ENCODE measurements around the gene MACROD2. TPM values are rescaled to one million over a fixed set of nuclear protein-coding genes. Genes with fewer than 3 reads are reported as not detected.

The MACROD2 gene
- total RNA-seq, 1 donor from 2014 or later = 1.6 TPM

DNA sequence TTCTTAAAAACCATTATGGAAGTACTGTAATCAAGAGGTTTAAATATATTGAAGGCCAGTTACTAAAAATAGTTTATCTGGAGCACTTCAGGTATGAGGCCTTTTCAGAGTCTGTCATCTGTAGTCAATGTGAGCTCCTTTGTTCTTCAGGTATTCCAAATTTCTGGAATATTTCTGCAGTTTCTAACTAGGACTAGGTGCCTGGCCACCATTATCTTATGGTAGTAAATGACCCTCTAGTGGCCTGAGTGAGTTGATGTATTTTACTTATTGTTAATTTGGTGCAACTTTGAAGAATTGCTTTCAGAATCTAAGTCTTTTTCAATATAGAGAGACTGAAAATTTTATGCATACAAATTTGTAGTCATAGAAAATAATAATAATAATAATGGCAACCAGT, 437.3 kb downstream of the MACROD2 start:
- DNase-seq (ENCODE audit: low read depth) = no peak
- TF ChIP-seq, protein P1, sequence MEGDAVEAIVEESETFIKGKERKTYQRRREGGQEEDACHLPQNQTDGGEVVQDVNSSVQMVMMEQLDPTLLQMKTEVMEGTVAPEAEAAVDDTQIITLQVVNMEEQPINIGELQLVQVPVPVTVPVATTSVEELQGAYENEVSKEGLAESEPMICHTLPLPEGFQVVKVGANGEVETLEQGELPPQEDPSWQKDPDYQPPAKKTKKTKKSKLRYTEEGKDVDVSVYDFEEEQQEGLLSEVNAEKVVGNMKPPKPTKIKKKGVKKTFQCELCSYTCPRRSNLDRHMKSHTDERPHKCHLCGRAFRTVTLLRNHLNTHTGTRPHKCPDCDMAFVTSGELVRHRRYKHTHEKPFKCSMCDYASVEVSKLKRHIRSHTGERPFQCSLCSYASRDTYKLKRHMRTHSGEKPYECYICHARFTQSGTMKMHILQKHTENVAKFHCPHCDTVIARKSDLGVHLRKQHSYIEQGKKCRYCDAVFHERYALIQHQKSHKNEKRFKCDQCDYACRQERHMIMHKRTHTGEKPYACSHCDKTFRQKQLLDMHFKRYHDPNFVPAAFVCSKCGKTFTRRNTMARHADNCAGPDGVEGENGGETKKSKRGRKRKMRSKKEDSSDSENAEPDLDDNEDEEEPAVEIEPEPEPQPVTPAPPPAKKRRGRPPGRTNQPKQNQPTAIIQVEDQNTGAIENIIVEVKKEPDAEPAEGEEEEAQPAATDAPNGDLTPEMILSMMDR (IDR thresholded peaks at IDR 0.05; ENCODE audit: insufficient read depth, low read length, severe bottlenecking) = no peak
- Histone ChIP-seq H3K27me3 (ENCODE audit: control insufficient read depth, insufficient read depth, low read length) (no peaks in the 10 kb centered on the region), H3K36me3 (ENCODE audit: control insufficient read depth, insufficient read depth, low read length) (no peaks in the 10 kb centered on the region), H3K4me3 (ENCODE audit: low read depth, low read length) (no peak overlapping the region)
- FAIRE-seq = no peak

GRCh38 chr20:14434384-14435136, 439.2 kb downstream of the MACROD2 start:
- TF ChIP-seq, protein P1 (IDR thresholded peaks at IDR 0.05; ENCODE audit: insufficient read depth, low read length, severe bottlenecking) = no peak
- no peak overlapping the region for H3K4me3 ChIP-seq (ENCODE audit: low read depth, low read length)
- peak; percentile 36 for FAIRE-seq
- DNase-seq (ENCODE audit: low read depth) = peak; percentile 98
- H3K36me3 ChIP-seq (ENCODE audit: control insufficient read depth, insufficient read depth, low read length) = no peaks in the 10 kb centered on the region
- H3K27me3 ChIP-seq (ENCODE audit: control insufficient read depth, insufficient read depth, low read length) = no peaks in the 10 kb centered on the region

DNA sequence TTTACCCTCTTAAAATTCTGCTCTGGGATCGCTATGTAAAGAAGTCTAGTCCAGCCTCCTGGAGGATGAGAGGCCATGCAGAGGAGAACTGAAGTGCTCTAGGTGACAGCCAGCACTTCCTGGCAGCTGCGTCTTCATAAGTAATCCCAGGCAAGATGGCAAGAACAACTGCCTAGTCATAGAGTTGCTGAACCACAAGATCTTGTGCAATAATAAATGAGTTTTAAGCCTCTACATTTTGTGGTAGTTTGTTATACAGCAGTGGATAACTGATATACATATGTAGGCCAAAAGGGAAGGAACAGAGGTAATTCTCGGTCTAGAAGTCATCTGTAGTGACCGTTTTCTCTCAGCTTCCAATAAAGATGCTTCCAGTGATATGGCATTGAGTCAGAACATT, 445.9 kb downstream of the MACROD2 start:
- no peak overlapping the region for H3K4me3 ChIP-seq (ENCODE audit: low read depth, low read length)
- H3K27me3 ChIP-seq (ENCODE audit: control insufficient read depth, insufficient read depth, low read length) = no peaks in the 10 kb centered on the region
- FAIRE-seq = no peak
- no peaks in the 10 kb centered on the region for H3K36me3 ChIP-seq (ENCODE audit: control insufficient read depth, insufficient read depth, low read length)
- TF ChIP-seq, protein P1 (IDR thresholded peaks at IDR 0.05; ENCODE audit: insufficient read depth, low read length, severe bottlenecking) = no peak
- DNase-seq (ENCODE audit: low read depth) = peak; percentile 61

- Histone ChIP-seq H3K4me3 (ENCODE audit: low read depth, low read length) (no peak overlapping the region), H3K36me3 (ENCODE audit: control insufficient read depth, insufficient read depth, low read length) (no peaks in the 10 kb centered on the region), H3K27me3 (ENCODE audit: control insufficient read depth, insufficient read depth, low read length) (no peaks in the 10 kb centered on the region)
- TF ChIP-seq, protein P1 (IDR thresholded peaks at IDR 0.05; ENCODE audit: insufficient read depth, low read length, severe bottlenecking) = no peak
- DNase-seq (ENCODE audit: low read depth) (peak; percentile 5), FAIRE-seq (no peak)
These were observed 448.8 kb downstream of the MACROD2 start for GRCh38 chr20:14444106-14444505.

- Histone ChIP-seq H3K27me3 (ENCODE audit: control insufficient read depth, insufficient read depth, low read length) (no peaks in the 10 kb centered on the region), H3K4me3 (ENCODE audit: low read depth, low read length) (no peak overlapping the region), H3K36me3 (ENCODE audit: control insufficient read depth, insufficient read depth, low read length) (no peaks in the 10 kb centered on the region)
- FAIRE-seq (no peak), DNase-seq (ENCODE audit: low read depth) (peak; percentile 95)
- TF ChIP-seq, protein P1 (IDR thresholded peaks at IDR 0.05; ENCODE audit: insufficient read depth, low read length, severe bottlenecking) = no peak
These were observed 450.0 kb downstream of the MACROD2 start for GRCh38 chr20:14445310-14445709.

DNA sequence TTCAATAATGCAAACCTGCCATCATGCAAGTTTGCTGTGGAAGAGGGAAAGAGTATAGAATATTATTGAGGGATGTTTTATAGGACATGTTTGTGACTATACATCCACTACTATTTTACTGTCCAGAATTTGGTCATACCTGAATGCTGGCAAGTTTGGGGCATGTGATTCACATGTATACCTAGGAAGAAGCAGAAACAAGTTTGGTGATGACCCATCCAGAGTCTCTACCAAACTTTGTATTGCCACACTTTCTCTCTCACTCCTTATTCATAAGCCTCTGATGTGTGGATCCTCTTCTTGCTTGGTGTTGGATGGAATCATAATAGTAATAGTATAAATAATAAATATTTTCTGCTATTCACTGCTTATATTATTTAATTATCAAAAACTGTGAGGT, 450.6 kb downstream of the MACROD2 start:
- FAIRE-seq (no peak), DNase-seq (ENCODE audit: low read depth) (peak; percentile 82)
- TF ChIP-seq, protein P1 (IDR thresholded peaks at IDR 0.05; ENCODE audit: insufficient read depth, low read length, severe bottlenecking) = no peak
- no peak overlapping the region for H3K4me3 ChIP-seq (ENCODE audit: low read depth, low read length)
- H3K36me3 ChIP-seq (ENCODE audit: control insufficient read depth, insufficient read depth, low read length) = no peaks in the 10 kb centered on the region
- H3K27me3 ChIP-seq (ENCODE audit: control insufficient read depth, insufficient read depth, low read length) = no peaks in the 10 kb centered on the region

Measured in bronchial epithelial cell (primary cell).